Activated CD4-positive, alpha-beta T cell treated with anti-CD3 and anti-CD28 coated beads, Interleukin-2, amount 10 ng/mL, durations not matched to agents 24 days and 14 days (primary cell): ENCODE results near the gene C19orf73. TPM values are rescaled to one million over a fixed set of nuclear protein-coding genes. Genes with fewer than 3 reads are reported as not detected.
"Not testable (repeated sequence)": the region's sequence is repeated elsewhere in the genome, so short reads cannot be mapped to it uniquely, and the experiment has no call there.

Source experiments
- DNase-seq: peaks from one replicate; pipeline ENCODE4 v3.0.0; 2022
- H3K27ac Mint-ChIP-seq: one replicate; pipeline ENCODE4 v1.8.0; 2022; ENCODE audit warnings: mild to moderate bottlenecking, mixed read lengths
- H3K27me3 Mint-ChIP-seq: one replicate; pipeline ENCODE4 v1.8.0; 2022; ENCODE audit warnings: mixed read lengths
- H3K36me3 Mint-ChIP-seq: one replicate; pipeline ENCODE4 v1.8.0; 2022; ENCODE audit warnings: low read depth, mild to moderate bottlenecking, mixed read lengths
- H3K4me1 Mint-ChIP-seq: one replicate; pipeline ENCODE4 v1.8.0; 2021; ENCODE audit warnings: mixed read lengths
- H3K4me3 Mint-ChIP-seq: one replicate; pipeline ENCODE4 v1.8.0; 2022; ENCODE audit warnings: mild to moderate bottlenecking, moderate library complexity, mixed read lengths
- H3K9me3 Mint-ChIP-seq: one replicate; pipeline ENCODE4 v1.8.0; 2021; ENCODE audit warnings: mixed read lengths
- intact Hi-C: fragments of 100-400 bp; cut with micrococcal nuclease; formaldehyde crosslinking; loops from one replicate; pipeline ENCODE4 v1.15.1; 2023
- total RNA-seq: library from RNA; stranded (reverse); gene quantifications from 2 replicates; pipeline ENCODE4 v1.2.3, GENCODE V29; 2022

C19orf73 gene
- total RNA-seq, 1 donor from 2014 or later, result 2.5 TPM

DNA sequence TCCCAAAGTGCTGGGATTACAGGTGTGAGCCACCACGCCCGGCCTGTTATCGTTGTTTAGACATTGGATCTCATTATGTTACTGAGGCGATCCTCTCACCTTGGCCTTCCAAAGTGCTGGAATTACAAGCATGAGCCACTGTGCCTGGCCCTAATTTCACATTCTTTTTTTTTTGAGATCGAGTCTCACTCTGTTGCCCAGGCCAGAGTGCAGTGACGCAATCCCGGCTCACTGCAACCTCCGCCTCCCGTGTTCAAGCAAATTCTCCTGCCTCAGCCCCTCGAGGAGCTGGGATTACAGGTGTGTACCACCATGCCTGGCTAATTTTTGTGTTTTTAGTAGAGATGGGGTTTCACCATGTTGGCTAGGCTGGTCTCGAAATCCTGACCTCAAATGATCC is 4.3 kb upstream of the C19orf73 start:
- H3K27ac Mint-ChIP-seq, H3K36me3 Mint-ChIP-seq, H3K9me3 Mint-ChIP-seq, intact Hi-C loops, DNase-seq, H3K4me3 Mint-ChIP-seq: not testable (repeated sequence)
- H3K4me1 Mint-ChIP-seq, result peaks cover 12% of the 10 kb centered on the region
- H3K27me3 Mint-ChIP-seq, result peaks cover 20% of the 10 kb centered on the region

DNA sequence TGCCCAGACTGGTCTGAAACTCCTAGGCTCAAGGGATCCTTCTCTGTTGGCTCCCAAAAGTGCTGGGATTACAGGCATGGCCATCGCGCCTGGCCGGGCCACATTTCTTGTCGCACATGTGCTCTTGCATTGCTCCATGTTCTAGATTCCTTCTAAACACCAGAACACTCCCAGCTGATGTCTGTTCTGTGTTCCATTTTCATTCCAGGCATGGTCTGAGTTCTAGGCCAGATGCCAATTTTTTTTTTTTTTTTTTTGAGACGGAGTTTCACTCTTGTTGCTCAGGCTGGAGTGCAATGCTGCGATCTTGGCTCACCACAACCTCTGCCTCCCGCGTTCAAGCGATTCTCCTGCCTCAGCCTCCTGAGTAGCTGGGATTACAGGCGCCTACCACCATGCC is 2.9 kb upstream of the C19orf73 start:
- H3K36me3 Mint-ChIP-seq, H3K9me3 Mint-ChIP-seq: not testable (repeated sequence)

GRCh38 chr19:49120868-49121267 is 1.9 kb upstream of the C19orf73 start:
- H3K4me1 Mint-ChIP-seq, result peaks cover 19% of the 10 kb centered on the region
- peaks cover 20% of the 10 kb centered on the region for H3K27me3 Mint-ChIP-seq
- peak overlapping the region; percentile 9 for H3K27ac Mint-ChIP-seq
- H3K9me3 Mint-ChIP-seq, result no peaks in the 10 kb centered on the region
- peaks cover 5% of the 10 kb centered on the region for H3K36me3 Mint-ChIP-seq
- intact Hi-C loops, result no loop called here
- H3K4me3 Mint-ChIP-seq, result peak overlapping the region; percentile 90
- DNase-seq, result peak; percentile 64

More for the DNA sequence above, 2.9 kb upstream of the C19orf73 start:
- H3K4me3 Mint-ChIP-seq, DNase-seq, H3K27ac Mint-ChIP-seq, intact Hi-C loops: not testable (repeated sequence)
- H3K4me1 Mint-ChIP-seq, result peaks cover 19% of the 10 kb centered on the region
- peaks cover 20% of the 10 kb centered on the region for H3K27me3 Mint-ChIP-seq

DNA sequence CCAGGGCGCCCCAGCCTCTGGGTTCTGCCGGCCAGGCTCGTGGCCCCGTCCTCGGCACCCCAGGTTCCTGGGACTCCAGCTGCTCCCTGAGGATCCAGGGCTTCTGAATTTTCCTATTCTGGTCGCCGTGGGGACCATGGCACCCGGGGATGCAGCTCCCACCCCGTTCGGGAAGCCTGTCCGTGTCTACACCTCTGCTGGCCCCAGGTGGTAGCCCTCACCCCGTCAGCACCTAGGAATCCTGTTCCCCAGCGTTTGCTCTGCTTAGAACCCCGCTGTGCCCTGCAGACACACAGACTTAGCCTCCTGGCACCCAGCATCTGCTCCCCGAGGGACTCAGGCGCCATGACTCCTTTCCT is 1.4 kb upstream of the C19orf73 start:
- Mint-ChIP-seq H3K27me3 (peaks cover 20% of the 10 kb centered on the region), H3K9me3 (no peaks in the 10 kb centered on the region), H3K4me1 (peaks cover 19% of the 10 kb centered on the region), H3K27ac (no peak overlapping the region), H3K4me3 (peak overlapping the region; percentile 90), H3K36me3 (peaks cover 5% of the 10 kb centered on the region)
- DNase-seq, result peak; percentile 65
- intact Hi-C loops, result no loop called here

DNA sequence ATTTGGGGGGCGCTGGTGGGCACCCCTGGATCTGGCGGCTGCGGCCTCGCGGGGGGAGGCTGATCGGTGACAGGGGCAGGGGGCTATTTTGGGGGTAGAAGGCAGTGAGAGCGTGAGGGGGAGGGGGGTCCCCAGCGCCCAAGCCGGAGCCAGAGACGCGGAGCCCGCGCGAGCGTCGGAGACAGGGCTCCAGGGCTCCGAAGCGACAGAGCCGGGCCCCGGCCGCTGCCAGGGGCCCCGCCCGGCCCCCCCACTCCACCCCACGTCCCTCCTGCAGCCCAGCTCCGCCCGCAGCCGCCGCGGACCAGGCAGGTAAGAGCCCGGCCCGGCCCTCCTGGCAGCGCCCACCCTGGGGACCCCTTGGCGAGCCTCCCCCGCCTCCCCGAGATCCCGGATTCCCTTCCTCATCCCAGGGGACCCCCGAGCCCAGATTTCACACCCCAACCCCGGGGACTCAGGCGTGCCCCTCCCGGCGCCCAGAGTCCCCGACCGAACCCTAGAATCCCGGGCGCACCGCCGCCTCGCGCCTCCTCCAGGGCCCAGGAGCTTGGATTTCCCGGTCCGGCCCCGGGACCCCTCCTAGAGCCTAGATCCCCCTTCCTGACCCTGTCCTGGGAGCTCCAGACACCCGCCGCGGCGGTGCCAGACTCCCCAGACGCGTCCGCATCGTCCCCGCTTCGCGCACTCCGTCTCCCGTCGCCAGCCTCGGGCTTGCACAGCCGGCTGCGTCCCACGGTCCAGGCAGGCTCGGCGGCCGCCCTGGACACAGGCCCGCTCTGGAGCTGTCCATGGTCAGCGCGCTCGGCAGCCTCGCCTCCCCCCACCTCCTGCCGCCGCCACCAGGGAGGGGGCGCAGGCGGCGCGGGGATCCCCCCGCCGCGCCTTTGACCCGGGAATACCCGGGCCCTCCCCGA is 725 bp upstream of the C19orf73 start, which contains the start of gene PPFIA3:
Gene PPFIA3, plus strand, starts transcription at position 134 of the 914 bp plus-strand sequence. CDS start 8,330 bp downstream, outside the sequence.
- Mint-ChIP-seq H3K9me3 (no peaks in the 10 kb centered on the region), H3K4me3 (peak within 1 kb of the TSS; percentile 90)
- intact Hi-C loops, result loop anchor here (1.0 to 10.0 kb wide), 6 partner anchors 9 to 485 kb away; partner anchors contain the start of genes DBP, GYS1, PPP1R15A and RUVBL2

DNA sequence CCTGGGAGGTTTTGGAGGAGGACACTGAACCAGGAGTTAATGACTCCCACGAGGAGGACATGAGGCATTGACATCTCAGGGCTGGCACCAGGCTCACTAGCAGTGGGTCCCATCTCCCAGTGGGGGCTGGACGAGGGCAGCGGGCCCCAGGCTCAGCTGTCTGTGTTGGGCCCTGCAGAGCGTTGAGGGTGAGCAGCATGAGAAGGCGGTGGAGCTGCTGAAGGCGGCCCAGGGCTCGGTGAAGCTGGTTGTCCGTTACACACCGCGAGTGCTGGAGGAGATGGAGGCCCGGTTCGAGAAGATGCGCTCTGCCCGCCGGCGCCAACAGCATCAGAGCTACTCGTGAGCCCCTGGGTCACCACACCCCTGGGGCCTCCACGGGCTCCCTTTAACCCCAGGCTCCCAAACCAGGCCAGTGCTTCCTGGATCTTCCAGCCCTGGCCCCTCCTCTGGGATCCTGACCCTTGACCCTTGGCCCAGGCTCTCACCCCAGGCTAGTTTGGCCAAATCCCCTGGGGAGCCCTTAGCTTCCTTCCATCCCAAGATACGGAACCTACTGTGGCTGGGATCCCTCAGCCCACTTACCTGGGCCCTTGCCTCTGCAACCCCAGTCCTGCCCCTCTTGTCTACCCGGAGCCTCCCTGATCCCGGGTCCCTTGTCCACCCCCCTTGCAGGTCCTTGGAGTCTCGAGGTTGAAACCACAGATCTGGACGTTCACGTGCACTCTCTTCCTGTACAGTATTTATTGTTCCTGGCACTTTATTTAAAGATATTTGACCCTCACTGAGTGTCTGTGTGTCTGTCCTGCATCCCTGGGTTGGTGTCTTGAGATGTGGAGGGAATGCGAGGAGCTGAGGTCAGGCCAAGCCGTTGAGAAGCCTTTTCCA is 1.0 kb downstream of the C19orf73 start:
- Mint-ChIP-seq H3K9me3 (no peaks in the 10 kb centered on the region), H3K36me3 (peaks cover 5% of the 10 kb centered on the region), H3K27me3 (peaks cover 14% of the 10 kb centered on the region), H3K4me3 (peak overlapping the region; percentile 90), H3K4me1 (peaks cover 28% of the 10 kb centered on the region), H3K27ac (peak overlapping the region; percentile 90)
- DNase-seq, result peak; percentile 61
- intact Hi-C loops, result loop anchor here (2.0 to 10.0 kb wide), 4 partner anchors 25 to 483 kb away; partner anchors contain the start of genes DBP, GYS1, PPP1R15A and RUVBL2

More for the DNA sequence above, 725 bp upstream of the C19orf73 start, which contains the start of gene PPFIA3:
- DNase-seq, result peak; percentile 73
- peaks cover 23% of the 10 kb centered on the region for H3K4me1 Mint-ChIP-seq
- peaks cover 18% of the 10 kb centered on the region for H3K27me3 Mint-ChIP-seq
- peak within 1 kb of the TSS; percentile 90 for H3K27ac Mint-ChIP-seq
- H3K36me3 Mint-ChIP-seq, result peaks cover 5% of the 10 kb centered on the region

GRCh38 chr19:49116544-49116943 is 2.4 kb downstream of the C19orf73 start:
- no peak for DNase-seq
- intact Hi-C loops, result loop anchor here (10.0 kb wide), 1 partner anchor 482 kb away; the partner anchor contains the start of gene DBP
- Mint-ChIP-seq H3K9me3 (no peaks in the 10 kb centered on the region), H3K27me3 (peaks cover 11% of the 10 kb centered on the region), H3K27ac (no peak overlapping the region), H3K36me3 (peaks cover 5% of the 10 kb centered on the region), H3K4me1 (peaks cover 28% of the 10 kb centered on the region), H3K4me3 (peak overlapping the region; percentile 43)

- peaks cover under 1% of the 10 kb centered on the region for H3K27me3 Mint-ChIP-seq
- no peak overlapping the region for H3K27ac Mint-ChIP-seq
- peak; percentile 87 for DNase-seq
- peak overlapping the region; percentile 81 for H3K4me3 Mint-ChIP-seq
- H3K9me3 Mint-ChIP-seq, result no peaks in the 10 kb centered on the region
- H3K36me3 Mint-ChIP-seq, result peaks cover 5% of the 10 kb centered on the region
- intact Hi-C loops, result loop anchor here (1.0 to 10.0 kb wide), 2 partner anchors 29 to 480 kb away; partner anchors contain the start of genes DBP and SNRNP70
- H3K4me1 Mint-ChIP-seq, result peaks cover 21% of the 10 kb centered on the region
These were observed 4.1 kb downstream of the C19orf73 start for GRCh38 chr19:49114630-49115363.

DNA sequence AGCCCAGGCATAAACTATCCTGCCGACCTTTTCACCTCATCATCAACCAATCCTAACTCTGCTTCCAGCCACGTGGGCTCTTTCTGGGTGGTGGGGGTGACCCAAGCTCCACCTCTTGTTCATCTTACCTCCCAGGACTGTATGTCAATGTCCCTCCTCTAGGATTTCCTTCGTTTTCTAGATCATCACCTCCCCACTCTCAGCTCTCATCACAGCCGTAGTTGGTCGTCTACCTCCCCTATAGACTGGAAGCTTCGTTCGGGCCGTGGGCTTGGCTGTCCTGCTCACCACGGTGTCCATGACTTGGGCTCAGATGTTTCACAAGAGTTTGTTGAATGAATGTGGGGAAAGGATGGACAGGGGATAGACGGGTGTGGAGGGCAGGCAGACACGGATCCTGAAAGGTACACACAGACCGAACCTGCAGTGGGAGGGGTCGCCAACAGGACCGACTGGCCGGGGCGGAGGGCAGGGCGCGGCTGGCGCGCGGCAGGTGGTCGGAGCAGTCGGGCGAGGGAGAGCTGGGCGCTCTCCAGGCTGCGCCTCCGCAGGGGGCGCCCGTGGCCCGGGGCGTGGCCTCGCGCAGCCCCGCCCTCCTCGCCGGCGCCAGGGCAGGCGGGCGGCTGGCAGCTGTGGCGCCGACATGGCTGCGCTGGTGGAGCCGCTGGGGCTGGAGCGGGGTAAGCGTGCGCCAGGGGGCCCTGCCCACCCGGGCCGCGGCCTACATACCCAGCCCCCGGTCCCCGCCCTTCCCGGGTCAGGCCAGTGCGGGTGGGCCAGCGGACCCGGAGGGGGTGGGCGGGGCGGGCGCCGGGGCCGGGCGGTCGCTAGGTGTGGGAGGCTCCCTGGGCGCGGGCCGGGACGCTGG is 4.9 kb downstream of the C19orf73 start, which contains the start of gene LIN7B:
Gene LIN7B, plus strand, starts transcription at position 609 of the 868 bp plus-strand sequence. Its CDS starts 35 bp downstream, at position 644.
- Mint-ChIP-seq H3K36me3 (peaks cover 10% of the 10 kb centered on the region), H3K4me1 (peaks cover 21% of the 10 kb centered on the region), H3K4me3 (peak within 1 kb of the TSS; percentile 84), H3K27me3 (no peaks in the 10 kb centered on the region), H3K9me3 (no peaks in the 10 kb centered on the region), H3K27ac (peak within 1 kb of the TSS; percentile 7)
- intact Hi-C loops, result loop anchor here (1.0 to 10.0 kb wide), 2 partner anchors 29 to 479 kb away; partner anchors contain the start of genes DBP and SNRNP70
- DNase-seq, result peak; percentile 95

DNA sequence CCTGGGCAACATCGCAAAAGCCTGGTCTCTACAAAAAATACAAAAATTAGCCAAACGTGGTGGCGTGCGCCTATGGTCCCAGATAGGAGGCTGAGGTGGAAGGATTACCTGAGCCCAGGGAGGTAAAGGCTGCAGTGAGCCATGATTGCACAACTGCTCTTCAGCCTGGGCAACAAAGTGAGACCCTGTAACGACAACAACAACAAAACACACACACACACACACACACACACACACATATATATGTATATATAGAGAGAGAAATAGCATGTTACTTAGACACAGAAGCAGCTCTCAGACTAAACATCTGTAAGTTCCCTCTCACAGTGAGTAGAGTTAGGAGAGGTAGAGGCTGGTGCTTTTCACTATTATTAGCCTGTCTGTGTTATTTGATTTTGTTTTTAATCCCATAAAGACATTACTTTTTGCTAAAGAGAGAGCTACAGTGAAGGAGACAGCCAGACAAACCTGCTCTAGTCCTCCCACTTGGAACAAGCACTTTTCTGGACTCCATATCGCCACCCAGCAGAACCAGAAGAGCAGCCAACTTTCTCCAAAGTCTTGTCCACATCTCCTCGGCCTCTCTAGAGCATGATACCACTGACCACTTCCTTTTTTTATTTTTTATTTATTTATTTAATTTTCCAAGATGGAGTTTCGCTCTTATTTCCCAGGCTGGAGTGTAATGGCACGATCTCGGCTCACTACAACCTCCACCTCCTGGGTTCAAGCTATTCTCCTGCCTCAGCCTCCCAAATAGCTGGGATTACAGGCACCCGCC is 7.5 kb downstream of the C19orf73 start:
- Mint-ChIP-seq H3K4me1 (peaks cover 12% of the 10 kb centered on the region), H3K27me3 (no peaks in the 10 kb centered on the region), H3K27ac (no peak overlapping the region), H3K9me3 (no peaks in the 10 kb centered on the region), H3K36me3 (peaks cover 26% of the 10 kb centered on the region), H3K4me3 (no peak overlapping the region)
- intact Hi-C loops, result loop anchor here (10.0 kb wide), 1 partner anchor 477 kb away; the partner anchor contains the start of gene DBP
- no peak for DNase-seq

DNA sequence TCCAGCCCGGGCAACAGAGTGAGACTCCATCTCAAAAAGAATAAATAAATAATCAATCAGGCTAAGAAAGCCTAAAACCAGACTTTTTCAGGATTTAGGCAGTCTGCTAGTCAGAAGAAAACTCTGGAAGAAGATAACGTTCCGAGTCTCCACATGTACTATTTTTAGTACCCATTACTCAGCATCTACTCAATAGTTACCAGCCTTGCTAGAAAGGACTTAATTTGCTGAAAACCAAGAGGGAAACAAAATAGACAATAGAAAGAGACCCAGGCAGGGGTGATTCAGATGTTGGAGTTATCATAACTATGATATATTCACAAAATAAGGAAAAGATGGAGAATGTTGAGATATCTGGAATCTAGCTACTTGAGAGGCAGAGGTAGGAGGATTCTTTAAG is 8.4 kb downstream of the C19orf73 start:
- H3K27ac Mint-ChIP-seq, result no peak overlapping the region
- H3K4me1 Mint-ChIP-seq, result peaks cover 12% of the 10 kb centered on the region
- peaks cover 31% of the 10 kb centered on the region for H3K36me3 Mint-ChIP-seq
- no peaks in the 10 kb centered on the region for H3K9me3 Mint-ChIP-seq
- H3K4me3 Mint-ChIP-seq, result no peak overlapping the region
- no peak for DNase-seq
- intact Hi-C loops, result loop anchor here (10.0 kb wide), 1 partner anchor 476 kb away; the partner anchor contains the start of gene DBP
- no peaks in the 10 kb centered on the region for H3K27me3 Mint-ChIP-seq
